Activated CD4-positive, alpha-beta T cell treated with anti-CD3 and anti-CD28 coated beads, Interleukin-2, Interleukin-4, amounts not matched to agents 100 ng/mL and 50 ng/mL, durations not matched to agents 16 hours and 8 hours (primary cell): ENCODE results near the gene PALLD.

ENCODE experiments used
- DNase-seq: peaks from one replicate; pipeline ENCODE4 v3.0.0-alpha.2; 2020; ENCODE audit warnings: low spot score

Gene PALLD

GRCh38 chr4:168648929-168649328, 152.1 kb downstream of the PALLD start:
- DNase-seq = no peak

DNA sequence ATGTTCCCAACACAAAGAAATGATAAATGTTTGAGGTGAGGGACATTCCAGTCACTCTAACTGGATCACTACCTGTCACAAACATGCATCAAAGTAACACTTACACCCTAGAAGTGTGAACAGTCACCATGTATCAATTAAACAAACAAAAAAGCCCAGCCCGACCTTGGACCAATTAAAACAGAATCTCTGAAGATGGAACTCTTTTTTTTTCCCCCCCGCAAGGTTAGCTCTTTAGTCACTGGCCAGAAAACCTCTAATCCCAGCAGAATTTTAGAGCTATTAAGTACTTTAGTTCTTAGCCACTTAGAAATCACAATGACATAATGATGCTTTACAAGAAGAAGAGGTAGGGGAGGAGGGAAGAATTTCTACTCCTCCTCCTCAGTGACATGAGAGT, 154.5 kb downstream of the PALLD start:
- no peak for DNase-seq

DNA sequence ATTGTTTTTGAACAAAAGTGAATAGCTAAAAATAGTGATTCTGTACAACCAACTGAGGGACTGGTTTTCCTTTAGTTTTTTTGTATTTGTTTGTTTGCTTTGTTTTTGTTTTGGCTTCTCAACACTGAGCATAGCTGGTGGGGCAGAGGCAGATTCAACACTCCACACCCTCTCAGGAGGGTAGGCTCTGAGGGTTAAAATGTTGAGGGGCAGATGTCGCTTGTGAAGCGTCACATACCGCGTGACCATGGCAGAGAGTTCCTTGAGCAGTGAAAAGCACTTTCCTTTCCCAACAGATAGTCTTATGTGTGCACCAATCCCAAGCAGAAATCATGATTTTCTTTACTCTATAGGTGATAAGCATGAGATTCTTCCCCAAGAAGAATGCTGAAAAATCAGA, 155.0 kb downstream of the PALLD start:
- no peak for DNase-seq

DNA sequence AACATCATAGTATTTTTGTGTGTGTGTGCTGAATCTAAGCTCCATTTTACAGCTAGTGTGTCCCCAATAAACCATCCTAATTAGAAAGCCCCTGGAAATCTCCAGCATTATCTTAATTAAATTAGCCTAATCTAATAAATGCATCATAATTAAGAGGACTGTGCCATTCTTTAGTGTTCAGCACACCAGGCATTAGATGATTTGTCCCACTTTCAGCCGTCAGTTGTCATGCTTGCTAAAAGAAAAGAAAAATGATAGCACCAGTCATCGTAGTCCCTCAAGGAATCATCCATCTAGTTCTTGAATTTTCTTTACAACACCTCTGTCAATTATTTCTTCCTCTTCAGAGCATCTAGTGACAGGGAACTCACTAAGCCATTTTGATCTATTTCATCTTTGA, 155.9 kb downstream of the PALLD start:
- DNase-seq = no peak

DNA sequence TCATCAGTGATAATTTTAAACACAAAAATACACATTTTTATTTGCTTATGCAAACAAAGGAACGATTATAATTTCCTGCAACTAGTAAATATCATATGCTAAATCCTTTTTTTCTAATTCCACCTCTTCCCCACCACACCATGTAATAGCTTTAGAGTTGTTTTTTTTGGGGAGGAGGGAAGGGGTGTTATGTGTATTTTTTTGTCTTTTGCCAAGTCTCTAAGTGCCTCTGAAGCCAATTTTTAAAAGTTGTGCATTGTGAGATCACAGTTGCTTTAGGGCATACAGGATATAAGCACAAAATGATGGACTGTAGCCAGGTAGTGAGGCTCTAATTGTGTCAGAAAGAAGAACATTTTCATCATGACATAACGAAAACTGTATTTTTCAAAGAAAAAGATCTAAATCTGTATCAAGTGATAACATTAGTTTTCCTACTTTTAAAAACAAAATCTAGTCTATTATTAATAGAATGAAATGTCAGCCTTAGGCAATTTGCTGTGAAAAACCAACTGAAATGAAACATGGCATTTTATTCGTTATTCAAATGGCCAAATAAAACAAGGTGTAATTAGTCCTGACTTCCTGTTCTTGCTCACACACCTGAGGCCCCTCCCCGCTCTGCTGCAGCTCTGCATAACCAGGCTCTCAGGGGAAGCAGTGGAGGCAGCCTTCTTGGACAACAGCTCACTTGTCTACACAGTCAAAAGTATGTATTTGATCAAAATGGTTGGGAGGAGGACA, 157.4 kb downstream of the PALLD start:
- no peak for DNase-seq

DNA sequence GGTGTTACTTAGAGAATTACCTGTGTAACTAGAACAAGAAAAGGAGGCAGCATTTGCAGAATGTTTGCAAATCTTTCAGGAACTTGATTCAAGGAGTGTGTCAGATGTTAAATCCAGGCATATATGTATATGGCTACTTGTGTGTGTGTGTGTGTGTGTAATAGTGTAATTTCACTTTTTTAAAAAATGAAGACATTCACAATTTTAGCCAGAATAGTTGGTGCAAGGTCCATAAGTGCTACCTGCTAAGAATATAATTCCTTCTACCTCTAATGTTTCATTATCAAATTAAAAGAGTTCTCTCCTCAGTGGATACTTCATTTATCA, 158.0 kb downstream of the PALLD start:
- no peak for DNase-seq

DNA sequence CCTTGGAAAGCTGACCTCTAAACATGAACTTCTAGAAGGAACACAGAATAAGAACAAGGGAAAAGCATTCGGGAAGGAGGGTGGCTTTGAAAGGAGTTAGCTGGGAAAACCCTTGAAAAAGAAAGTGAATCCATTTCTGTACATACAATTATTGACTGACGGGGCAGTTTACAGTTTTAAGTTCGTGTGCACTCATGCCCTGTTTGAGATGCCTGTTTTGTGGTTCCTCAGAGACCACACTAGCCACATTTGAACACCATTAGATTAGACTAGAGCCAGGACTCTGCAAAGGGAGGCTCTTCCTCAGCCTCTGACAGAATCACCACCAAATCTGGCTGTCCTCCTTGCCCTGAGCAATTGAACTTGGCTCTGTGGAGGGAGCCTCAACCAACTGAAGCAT, 158.3 kb downstream of the PALLD start:
- DNase-seq = no peak

GRCh38 chr4:168656055-168656660, 159.3 kb downstream of the PALLD start:
- no peak for DNase-seq

GRCh38 chr4:168656946-168657473, 160.2 kb downstream of the PALLD start:
- DNase-seq = no peak

DNA sequence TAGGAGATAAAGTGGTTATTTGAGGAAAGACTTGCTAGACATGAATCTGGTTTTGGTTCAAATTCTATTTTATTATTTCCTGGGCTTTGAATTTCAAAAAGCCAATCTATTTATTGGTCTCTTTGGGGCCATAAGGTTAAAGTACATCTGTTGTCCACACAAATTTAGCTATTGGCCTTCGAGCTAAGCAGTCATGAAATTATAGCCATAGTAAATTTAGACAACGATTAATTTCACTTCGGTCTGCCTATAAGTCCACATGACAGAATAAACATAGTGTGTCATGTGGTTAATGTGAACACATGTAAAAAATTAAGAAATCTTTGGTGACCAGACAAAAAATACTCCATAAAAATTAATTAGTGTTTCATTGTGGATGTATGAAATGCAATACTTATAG, 161.9 kb downstream of the PALLD start:
- DNase-seq = no peak

- DNase-seq = no peak
Measured at GRCh38 chr4:168659741-168660465, 163.1 kb downstream of the PALLD start.

- DNase-seq = no peak
Measured at GRCh38 chr4:168662297-168662984, 165.6 kb downstream of the PALLD start.

GRCh38 chr4:168664242-168664891, 167.5 kb downstream of the PALLD start:
- no peak for DNase-seq

- DNase-seq = no peak
Measured at GRCh38 chr4:168666531-168666930, 169.7 kb downstream of the PALLD start.

DNA sequence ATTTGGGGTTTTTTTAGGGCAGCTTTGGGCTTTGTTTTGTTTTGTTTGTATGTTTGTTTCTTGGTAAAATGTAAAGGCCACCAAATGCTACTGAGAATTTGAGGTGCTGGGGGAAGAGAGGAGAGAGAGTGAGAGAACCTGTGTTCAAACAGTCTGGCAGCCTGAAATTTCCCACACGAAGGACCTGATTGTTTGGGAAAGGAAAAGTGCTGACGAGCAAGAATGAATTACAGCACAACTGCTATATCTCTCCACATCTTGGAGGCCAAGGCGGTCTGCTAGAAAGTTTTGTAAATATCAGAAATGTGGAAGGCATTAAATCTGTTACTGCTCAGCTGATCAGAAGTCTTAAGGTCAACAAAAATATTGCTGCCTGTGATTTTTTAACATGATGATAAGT, 170.5 kb downstream of the PALLD start:
- DNase-seq = no peak

- DNase-seq = no peak
Measured at GRCh38 chr4:168667921-168668320, 171.1 kb downstream of the PALLD start.

DNA sequence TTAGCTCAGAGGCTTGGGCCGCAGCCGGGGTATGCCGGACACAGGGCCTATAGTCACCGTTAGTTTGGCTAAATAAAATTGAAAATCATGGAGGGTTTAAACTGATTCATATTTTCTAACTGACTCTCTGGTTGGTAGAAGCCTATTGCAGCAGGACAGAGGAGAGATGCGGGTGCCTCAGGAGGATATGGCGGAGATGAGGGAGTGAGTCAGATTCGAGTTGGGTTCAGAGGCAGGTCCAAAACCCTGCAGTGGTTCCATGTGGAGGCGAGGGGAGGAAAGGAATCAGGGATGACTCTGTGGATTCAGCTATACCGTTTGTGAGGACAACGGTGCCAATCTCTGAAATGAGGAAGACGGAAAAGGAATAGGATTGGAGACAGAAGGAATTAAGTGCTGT, 176.6 kb downstream of the PALLD start:
- DNase-seq = no peak

- no peak for DNase-seq
Measured at GRCh38 chr4:168674077-168674747, 177.4 kb downstream of the PALLD start.

DNA sequence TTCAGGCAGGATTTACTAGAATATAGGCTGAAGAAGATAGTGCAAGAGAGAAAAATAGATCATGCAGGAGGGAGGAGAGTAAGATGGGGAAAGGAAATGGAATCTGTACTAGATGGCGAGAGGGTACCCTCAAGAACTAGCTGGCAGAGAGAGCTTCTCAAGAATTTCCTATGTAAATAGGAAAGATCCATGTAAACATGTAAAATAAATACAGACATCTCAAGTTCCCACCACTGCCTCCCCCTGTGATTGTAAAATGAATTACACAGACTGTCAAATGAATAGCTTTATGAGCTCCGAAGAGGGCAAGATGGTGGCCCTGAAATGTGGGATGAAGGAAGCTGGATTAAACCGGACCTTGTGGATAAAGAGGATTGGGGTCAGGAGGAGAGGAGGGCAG, 178.0 kb downstream of the PALLD start:
- DNase-seq = no peak

GRCh38 chr4:168677063-168677462, 180.2 kb downstream of the PALLD start:
- DNase-seq = no peak

DNA sequence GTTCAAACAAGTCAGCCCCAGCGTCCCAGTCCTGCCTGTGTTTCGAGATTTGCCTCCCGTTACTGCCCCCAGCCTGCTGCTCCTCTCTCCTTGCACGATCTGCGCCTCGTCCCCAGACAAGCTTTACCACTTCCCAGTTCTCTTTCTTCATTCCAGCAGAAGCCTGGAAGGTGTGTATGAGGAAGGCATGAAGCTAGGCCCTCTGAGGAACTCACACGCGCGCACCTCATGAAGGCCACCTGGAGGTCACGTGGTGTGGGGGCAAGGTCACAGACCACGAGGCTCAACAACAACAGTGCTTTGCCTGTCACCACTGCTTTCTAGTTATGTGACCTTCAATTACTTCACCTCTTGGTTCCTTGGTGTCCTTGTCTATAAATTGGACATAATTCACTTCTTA, 181.0 kb downstream of the PALLD start:
- no peak for DNase-seq
